ENCODE measurements around the gene SLC9A8. TPM values are rescaled to one million over a fixed set of nuclear protein-coding genes. Genes with fewer than 3 reads are reported as not detected.

The SLC9A8 gene
- total RNA-seq, 1 experiment from 2014 or later = 7.5 TPM

- Histone ChIP-seq H3K14ac (ENCODE audit: insufficient read depth, low read length) (no peak overlapping the region), H3K27ac (ENCODE audit: insufficient read length, low read depth, low read length) (no peak overlapping the region), H3K18ac (ENCODE audit: insufficient read length, low read depth, low read length) (no peak overlapping the region), H3K23ac (ENCODE audit: insufficient read length, low read depth, low read length) (no peak overlapping the region), H3K4me2 (ENCODE audit: insufficient read depth, insufficient read length, low read length) (no peak overlapping the region), H3K79me1 (ENCODE audit: insufficient read depth, low read depth, low read length, poor library complexity, severe bottlenecking) (no peaks in the 10 kb centered on the region), H3K4me1 (ENCODE audit: insufficient read depth, low read length) (peaks cover 3% of the 10 kb centered on the region; the same call in 1 of the 2 replicates), H2AFZ (ENCODE audit: low read length) (no peak overlapping the region), H3K56ac (ENCODE audit: insufficient read length, low read depth, low read length) (no peak overlapping the region), H3K27me3 (ENCODE audit: insufficient read depth, low read length) (no peaks in the 10 kb centered on the region), H4K91ac (ENCODE audit: insufficient read length, low read depth, low read length) (no peak overlapping the region), H3K79me2 (ENCODE audit: insufficient read depth, low read length) (no peaks in the 10 kb centered on the region), H2BK120ac (ENCODE audit: low read depth, low read length, poor library complexity, severe bottlenecking) (no peak overlapping the region), H4K20me1 (ENCODE audit: control insufficient read depth, insufficient read depth, insufficient read length) (no peaks in the 10 kb centered on the region), H3K9me3 (ENCODE audit: control insufficient read depth, low read depth, low read length) (no peaks in the 10 kb centered on the region), H2BK20ac (ENCODE audit: low read depth, low read length, poor library complexity, severe bottlenecking) (no peak overlapping the region), H3K4ac (ENCODE audit: low read depth, low read length) (no peak overlapping the region), H3K9ac (ENCODE audit: extremely low read depth, insufficient read length, low read length) (no peak overlapping the region), H4K5ac (ENCODE audit: insufficient read length, low read depth, low read length) (no peak overlapping the region), H2BK12ac (ENCODE audit: insufficient read length, low read depth, low read length) (no peak overlapping the region), H4K8ac (replicated peaks; ENCODE audit: insufficient read length, low read depth, low read length) (no peak overlapping the region), H2BK15ac (ENCODE audit: low read depth, low read length) (no peak overlapping the region), H3K23me2 (ENCODE audit: insufficient read length, low read depth, low read length, poor library complexity, severe bottlenecking) (no peaks in the 10 kb centered on the region), H2AK5ac (ENCODE audit: insufficient read length, low read length) (no peak overlapping the region), H3T11ph (ENCODE audit: low read length) (no peak overlapping the region), H2BK5ac (ENCODE audit: insufficient read length, low read length) (no peak overlapping the region)
- DNase-seq = no peak
- no peak overlapping the region; a peak in 1 of 7 replicates for H3K27ac Mint-ChIP-seq
- no peak overlapping the region for H3K4me3 Mint-ChIP-seq
- no peak for TF ChIP-seq CTCF (conservative IDR thresholded peaks at IDR 0.05)
- no peaks in the 10 kb centered on the region; a peak in 1 of 5 replicates for H3K9me3 Mint-ChIP-seq
- H3K4me1 Mint-ChIP-seq = peaks cover 23 to 25% of the 10 kb centered on the region in 2 experiments
- WGBS (ENCODE audit: extremely low coverage, insufficient read length, low lambda C conversion rate) = no CpG with 5 or more reads among the region's 4 CpGs
- no peaks in the 10 kb centered on the region for H3K27me3 Mint-ChIP-seq (ENCODE audit: low read depth)
- peaks cover 8 to 20% (median 14%) of the 10 kb centered on the region in 3 experiments; a peak in 6 of 7 replicates for H3K36me3 Mint-ChIP-seq (ENCODE audit: insufficient read depth in 1 of 3, low read depth in 3 of 3)
These were observed 20.9 kb downstream of the SLC9A8 start for GRCh38 chr20:49833483-49833882.

Measured in H9 (cell line).